ENCODE measurements around the gene CCDC88C.

CCDC88C gene

GRCh38 chr14:91305650-91306431 lies 111.8 kb downstream of the CCDC88C start:
- DNase-seq, result no peak

GRCh38 chr14:91303924-91304229 lies 113.7 kb downstream of the CCDC88C start:
- no peak for DNase-seq

GRCh38 chr14:91303091-91303923 lies 114.3 kb downstream of the CCDC88C start:
- DNase-seq, result peak; percentile 65 to 67

- no peak for DNase-seq
Measured at GRCh38 chr14:91302391-91302790, 115.2 kb downstream of the CCDC88C start.

- DNase-seq, result no peak
Measured at GRCh38 chr14:91300957-91301356, 116.7 kb downstream of the CCDC88C start.

GRCh38 chr14:91300283-91300895 lies 117.2 kb downstream of the CCDC88C start:
- DNase-seq, result no peak

- DNase-seq, result no peak
Measured at GRCh38 chr14:91299121-91300115, 118.2 kb downstream of the CCDC88C start.

- DNase-seq, result no peak
Measured at GRCh38 chr14:91298576-91298975, 119.0 kb downstream of the CCDC88C start.

- no peak for DNase-seq
Measured at GRCh38 chr14:91297081-91297711, 120.4 kb downstream of the CCDC88C start.

GRCh38 chr14:91295851-91296796 lies 121.5 kb downstream of the CCDC88C start:
- DNase-seq, result no peak

GRCh38 chr14:91295276-91295845 lies 122.3 kb downstream of the CCDC88C start:
- DNase-seq, result no peak

GRCh38 chr14:91294153-91294552 lies 123.5 kb downstream of the CCDC88C start:
- DNase-seq, result no peak

- no peak for DNase-seq
Measured at GRCh38 chr14:91293281-91293680, 124.3 kb downstream of the CCDC88C start.

- DNase-seq, result no peak
Measured at GRCh38 chr14:91292491-91292890, 125.1 kb downstream of the CCDC88C start.

GRCh38 chr14:91291786-91292405 lies 125.7 kb downstream of the CCDC88C start:
- no peak for DNase-seq

- DNase-seq, result no peak
Measured at GRCh38 chr14:91290986-91291385, 126.6 kb downstream of the CCDC88C start.

GRCh38 chr14:91289464-91289863 lies 128.2 kb downstream of the CCDC88C start:
- no peak for DNase-seq

GRCh38 chr14:91288876-91289275 lies 128.7 kb downstream of the CCDC88C start:
- DNase-seq, result no peak

GRCh38 chr14:91286530-91286937 lies 131.1 kb downstream of the CCDC88C start:
- DNase-seq, result peak; percentile 71 to 82

Measured in CD4-positive, alpha-beta T cell treated with Interleukin-1 beta for 1 hour (primary cell).